Glomerular endothelial cell (primary cell): ENCODE measurements around the gene JMJD6. TPM values are rescaled to one million over a fixed set of nuclear protein-coding genes. Genes with fewer than 3 reads are reported as not detected.
"Not testable (repeated sequence)": the region's sequence is repeated elsewhere in the genome, so short reads cannot be mapped to it uniquely, and the experiment has no call there.

Experiments
- DNase-seq: peaks from one replicate; pipeline ENCODE4 v3.0.0-alpha.2; 2011; ENCODE audit warnings: low read depth, low spot score; ENCODE audit errors: extremely low read depth
- total RNA-seq: library from RNA; depleted of rRNA; stranded (reverse); fragments of >200 nt; gene quantifications from 2 replicates; pipeline ENCODE4 v1.2.3, GENCODE V29; 2015

Gene JMJD6
- total RNA-seq, 1 donor from 2014 or later: 27.2 TPM

- DNase-seq: no peak
Observed at GRCh38 chr17:76700617-76701470, 25.6 kb downstream of the JMJD6 start.

GRCh38 chr17:76700270-76700616 lies 26.2 kb downstream of the JMJD6 start:
- no peak for DNase-seq

- not testable (repeated sequence) for DNase-seq
Observed at GRCh38 chr17:76698466-76698977, 27.9 kb downstream of the JMJD6 start.

- DNase-seq: no peak
Observed at GRCh38 chr17:76697702-76698465, 28.5 kb downstream of the JMJD6 start.

- DNase-seq: no peak
Observed at GRCh38 chr17:76696763-76697701, 29.4 kb downstream of the JMJD6 start.

GRCh38 chr17:76695059-76695831 lies 31.2 kb downstream of the JMJD6 start:
- no peak for DNase-seq

- no peak for DNase-seq
Observed at GRCh38 chr17:76691379-76692191, 34.8 kb downstream of the JMJD6 start.

- no peak for DNase-seq
Observed at GRCh38 chr17:76690596-76691280, 35.7 kb downstream of the JMJD6 start.

- DNase-seq: no peak
Observed at GRCh38 chr17:76689859-76690258, 36.5 kb downstream of the JMJD6 start.

GRCh38 chr17:76688165-76688622 lies 38.2 kb downstream of the JMJD6 start:
- DNase-seq: no peak

GRCh38 chr17:76687298-76688164 lies 38.9 kb downstream of the JMJD6 start:
- no peak for DNase-seq

- DNase-seq: no peak
Observed at GRCh38 chr17:76686538-76687297, 39.7 kb downstream of the JMJD6 start.

- no peak for DNase-seq
Observed at GRCh38 chr17:76685846-76686245, 40.6 kb downstream of the JMJD6 start.

- no peak for DNase-seq
Observed at GRCh38 chr17:76685366-76685765, 41.0 kb downstream of the JMJD6 start.

- no peak for DNase-seq
Observed at GRCh38 chr17:76684756-76685155, 41.6 kb downstream of the JMJD6 start.

- no peak for DNase-seq
Observed at GRCh38 chr17:76683921-76684745, 42.3 kb downstream of the JMJD6 start.
